ENCODE results near the gene TMEM130.

The TMEM130 gene

GRCh38 chr7:98869597-98870120, at the start of gene TMEM130:
Gene TMEM130 (minus strand): TSS chr7:98870014. CDS start chr7:98869861, 153 bp downstream.
- no peak for DNase-seq

DNA sequence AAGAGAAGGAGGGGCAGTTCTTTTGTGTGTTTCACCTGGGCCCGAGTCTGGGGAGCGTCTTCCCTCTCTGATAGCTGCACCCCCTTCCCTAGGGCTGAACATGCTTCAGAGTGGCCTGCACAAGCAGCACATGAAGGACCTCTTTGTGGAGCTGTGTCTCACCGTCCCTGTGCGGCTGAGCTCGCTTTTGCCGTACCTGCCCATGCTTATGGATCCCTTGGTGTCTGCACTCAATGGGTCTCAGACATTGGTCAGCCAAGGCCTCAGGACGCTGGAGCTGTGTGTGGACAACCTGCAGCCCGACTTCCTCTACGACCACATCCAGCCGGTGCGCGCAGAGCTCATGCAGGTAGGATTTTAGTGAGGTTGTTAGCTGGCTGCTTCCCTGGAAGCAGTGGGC, 47.5 kb upstream of the TMEM130 start:
- no peak for DNase-seq

- no peak for DNase-seq
Observed at GRCh38 chr7:98913612-98914011, 43.8 kb upstream of the TMEM130 start.

GRCh38 chr7:98913026-98913425, 43.2 kb upstream of the TMEM130 start:
- DNase-seq = no peak

DNA sequence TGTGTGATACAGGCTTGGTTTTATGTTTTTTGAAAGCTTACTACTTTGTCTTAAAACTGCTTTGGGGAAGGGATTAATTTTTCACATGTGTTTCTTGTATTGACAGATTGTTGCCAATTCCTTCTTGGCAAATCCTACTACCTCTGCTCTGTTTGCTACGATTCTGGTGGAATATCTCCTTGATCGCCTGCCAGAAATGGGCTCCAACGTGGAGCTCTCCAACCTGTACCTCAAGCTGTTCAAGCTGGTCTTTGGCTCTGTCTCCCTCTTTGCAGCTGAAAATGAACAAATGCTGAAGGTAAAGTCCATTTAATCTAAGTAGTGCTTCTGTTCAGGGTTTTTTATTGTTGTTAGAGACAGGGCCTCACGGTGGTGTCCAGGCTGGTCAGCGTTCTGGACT, 42.1 kb upstream of the TMEM130 start:
- DNase-seq = no peak

GRCh38 chr7:98910427-98910826, 40.6 kb upstream of the TMEM130 start:
- no peak for DNase-seq

- DNase-seq = no peak
Observed at GRCh38 chr7:98909487-98909886, 39.7 kb upstream of the TMEM130 start.

- no peak for DNase-seq
Observed at GRCh38 chr7:98908585-98908984, 38.8 kb upstream of the TMEM130 start.

GRCh38 chr7:98907570-98907969, 37.8 kb upstream of the TMEM130 start:
- no peak for DNase-seq

DNA sequence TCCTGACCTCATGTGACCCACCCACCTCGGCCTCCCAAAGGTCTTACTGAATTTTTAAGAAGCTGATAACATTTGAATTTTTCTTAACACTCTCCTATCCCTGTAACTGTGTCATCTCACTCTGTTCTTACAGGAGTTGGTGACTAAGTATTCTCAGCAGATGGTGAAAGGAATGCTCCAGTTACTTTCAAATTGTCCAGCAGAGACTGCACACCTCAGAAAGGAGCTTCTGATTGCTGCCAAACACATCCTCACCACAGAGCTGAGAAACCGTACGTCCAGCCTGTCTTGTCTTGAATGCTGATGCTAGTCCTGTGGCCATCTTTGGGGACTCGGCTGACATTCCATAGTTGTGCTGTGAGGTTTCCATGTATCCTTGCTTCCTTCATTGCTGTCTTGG, 33.4 kb upstream of the TMEM130 start:
- DNase-seq = no peak

GRCh38 chr7:98902523-98902922, 32.7 kb upstream of the TMEM130 start:
- DNase-seq = no peak

DNA sequence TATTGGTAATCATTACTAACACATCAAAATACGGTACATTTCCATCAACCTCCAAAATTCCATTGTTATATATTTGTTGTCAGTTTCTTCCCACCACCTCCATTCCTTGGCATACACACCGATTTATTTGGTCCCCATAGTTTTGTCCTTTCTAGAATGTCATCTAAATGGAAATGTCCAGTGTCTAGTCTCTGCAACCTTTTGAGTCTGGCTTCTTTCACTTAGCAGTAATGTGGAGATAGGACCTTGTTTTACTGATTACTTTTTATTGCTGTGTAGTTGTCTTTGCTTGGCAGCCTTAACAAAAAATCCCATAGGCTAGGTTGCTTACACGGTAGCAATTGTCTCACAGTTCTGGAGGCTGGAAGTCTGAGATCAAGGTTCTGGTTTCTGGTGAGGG, 31.0 kb upstream of the TMEM130 start:
- no peak for DNase-seq

- no peak for DNase-seq
Observed at GRCh38 chr7:98899816-98900215, 30.0 kb upstream of the TMEM130 start.

- no peak for DNase-seq
Observed at GRCh38 chr7:98892609-98893008, 22.8 kb upstream of the TMEM130 start.

DNA sequence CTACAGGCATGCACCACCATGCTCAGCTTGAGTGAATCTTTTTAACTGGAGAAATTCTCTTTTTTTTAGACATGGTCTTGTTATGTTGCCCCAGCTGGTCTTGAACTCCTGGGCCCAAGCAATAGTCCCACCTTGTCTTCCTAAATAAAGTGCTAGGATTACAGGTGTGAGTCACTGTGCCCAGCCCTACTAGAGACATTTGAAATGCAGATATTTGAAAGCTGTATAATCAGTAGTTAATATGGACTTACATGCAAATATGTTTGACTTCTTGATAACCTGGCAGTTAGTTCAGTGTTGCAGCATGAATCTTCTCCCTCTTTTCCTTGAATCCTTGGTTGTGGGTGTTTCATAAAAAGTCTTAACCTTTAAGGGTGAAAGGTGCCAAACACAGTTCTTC, 17.2 kb upstream of the TMEM130 start:
- no peak for DNase-seq

DNA sequence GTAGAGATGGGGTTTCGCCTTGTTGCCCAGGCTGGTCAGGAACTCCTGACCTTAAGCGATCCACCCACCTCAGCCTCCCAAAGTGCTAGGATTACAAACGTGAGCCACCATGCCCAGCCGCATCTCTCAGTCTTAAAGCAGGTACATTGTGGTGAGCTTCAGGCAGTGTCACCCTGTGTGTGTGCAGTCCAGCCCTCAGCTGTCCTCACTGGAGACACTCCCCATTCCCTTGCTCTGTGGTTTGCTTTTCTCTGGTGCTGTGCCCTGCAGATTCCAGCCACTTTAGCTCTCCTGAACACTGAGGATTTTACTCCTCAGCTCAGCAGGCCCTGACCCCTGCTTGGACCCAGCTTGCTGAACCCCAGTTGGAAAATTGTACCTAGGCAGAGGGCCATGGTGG, 14.6 kb upstream of the TMEM130 start:
- no peak for DNase-seq

- no peak for DNase-seq
Observed at GRCh38 chr7:98881561-98882315, 11.9 kb upstream of the TMEM130 start.

DNA sequence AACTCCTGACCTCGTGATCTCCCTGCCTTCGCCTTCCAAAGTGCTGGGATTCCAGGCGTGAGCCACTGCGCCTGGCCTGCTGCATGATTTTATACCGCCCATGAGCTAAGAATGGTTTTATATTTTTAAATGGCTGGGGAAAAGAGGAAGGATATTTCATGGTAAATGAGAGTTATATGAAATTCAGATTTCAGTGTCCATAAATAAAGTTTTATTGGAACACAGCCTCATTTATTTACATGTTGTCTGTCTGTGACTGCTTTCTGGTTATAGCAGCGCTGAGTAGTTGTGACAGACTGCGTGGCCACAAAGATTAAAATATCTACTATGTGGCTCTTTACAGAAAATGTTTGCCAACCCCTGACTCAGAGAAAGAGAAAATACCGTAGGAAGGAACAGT, 10.7 kb upstream of the TMEM130 start:
- no peak for DNase-seq

- DNase-seq = no peak
Observed at GRCh38 chr7:98879979-98880315, 10.1 kb upstream of the TMEM130 start.

- peak in 1 of 2 donors; percentile 16 for DNase-seq
Observed at GRCh38 chr7:98879198-98879978, 9.6 kb upstream of the TMEM130 start.

GRCh38 chr7:98878365-98879197, 8.8 kb upstream of the TMEM130 start, which contains the start of gene TRRAP:
Gene TRRAP (plus strand): TSS chr7:98878532. CDS start chr7:98881151, 2,619 bp downstream.
- peak; percentile 49 to 55 for DNase-seq

DNA sequence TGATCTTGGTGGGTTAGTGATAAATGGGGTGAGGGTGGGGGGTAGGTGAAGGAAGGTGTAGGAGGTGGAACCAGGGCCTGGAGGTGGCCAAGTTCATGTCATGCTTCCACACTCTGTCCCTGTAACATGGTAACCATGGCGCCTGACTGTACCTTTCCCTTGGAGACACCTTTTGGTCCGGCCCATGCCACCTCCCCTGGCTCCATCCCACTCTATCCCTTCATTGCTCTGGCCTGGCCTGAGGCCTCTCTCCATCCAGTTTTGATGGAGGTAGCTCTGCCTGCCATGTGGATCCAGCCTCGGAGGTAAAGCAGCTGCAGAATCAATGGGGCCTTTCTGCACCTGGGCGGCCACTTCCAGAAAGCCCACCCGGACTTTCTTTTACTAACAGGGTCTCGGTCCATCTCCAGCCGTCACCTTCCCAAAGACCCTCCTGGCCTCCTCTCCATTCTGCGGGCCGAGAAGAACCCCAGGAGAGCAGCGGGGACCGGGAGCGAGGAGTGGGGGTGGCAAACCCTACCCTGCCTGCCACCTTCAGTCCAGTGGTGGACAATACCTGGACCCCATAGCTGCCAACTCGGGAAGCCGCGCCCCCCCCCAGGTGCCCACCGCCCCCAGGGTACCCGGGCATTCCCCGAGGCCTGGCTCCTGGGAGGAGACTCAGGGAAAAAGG, 8.0 kb upstream of the TMEM130 start:
- no peak for DNase-seq

DNA sequence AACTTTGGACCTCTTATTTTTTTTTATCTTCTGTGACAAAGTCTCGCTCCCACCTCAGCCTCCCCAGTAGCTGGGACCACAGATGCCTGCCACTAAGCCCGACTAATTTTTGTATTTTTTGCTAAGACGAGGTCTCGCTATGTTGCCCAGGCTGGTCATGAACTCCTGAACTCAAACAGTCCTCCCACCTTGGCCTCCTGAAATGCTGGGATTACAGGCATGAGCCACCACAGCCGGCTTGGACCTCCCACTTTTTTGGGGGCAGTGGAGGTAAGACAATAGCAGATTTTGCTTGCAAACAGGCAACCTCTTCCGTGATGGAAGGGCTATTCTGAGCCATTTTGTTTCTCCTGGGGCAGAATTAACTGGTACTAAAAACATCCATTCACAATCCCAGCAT, 7.3 kb upstream of the TMEM130 start:
- DNase-seq = no peak

All from inflammatory macrophage treated with lipopolysaccharide for 1 hour (primary cell).